ENCODE measurements around the gene SLC6A4. TPM values are rescaled to one million over a fixed set of nuclear protein-coding genes. Genes with fewer than 3 reads are reported as not detected.

SLC6A4 gene
- total and polyA plus RNA-seq, 4 donors: 0.05 to 0.70 TPM; not detected in 2

GRCh38 chr17:30211371-30211770 lies 24.1 kb downstream of the SLC6A4 start (continued):
- TF ChIP-seq JUND (IDR thresholded peaks at IDR 0.05): no peak
- TF ChIP-seq EGR1 (IDR thresholded peaks at IDR 0.05; ENCODE audit: low read depth in 2 of 2): no peak
- TF ChIP-seq RXRA (IDR thresholded peaks at IDR 0.05): no peak
- no peak for TF ChIP-seq HNF4A (conservative IDR thresholded peaks at IDR 0.05)

GRCh38 chr17:30210901-30211300 lies 24.6 kb downstream of the SLC6A4 start:
- no peaks in the 10 kb centered on the region for H3K4me1 ChIP-seq (ENCODE audit: control insufficient read depth in 4 of 4, insufficient read depth in 4 of 4, low read length in 3 of 4)
- H3K9ac ChIP-seq (ENCODE audit: low read depth in 1 of 2, low read length in 2 of 2): no peak overlapping the region
- no peak for TF ChIP-seq CTCF (IDR thresholded peaks at IDR 0.05; ENCODE audit: low read depth, low read length, missing input control)
- TF ChIP-seq RXRA (IDR thresholded peaks at IDR 0.05): no peak
- TF ChIP-seq HNF4G (IDR thresholded peaks at IDR 0.05): no peak
- TF ChIP-seq REST (IDR thresholded peaks at IDR 0.05): no peak
- TF ChIP-seq ZBTB33 (IDR thresholded peaks at IDR 0.05): no peak
- no peak for TF ChIP-seq EGR1 (IDR thresholded peaks at IDR 0.05; ENCODE audit: low read depth in 2 of 2)
- no peak for TF ChIP-seq FOXA2 (IDR thresholded peaks at IDR 0.05)
- no peak for TF ChIP-seq SP1 (IDR thresholded peaks at IDR 0.05)
- TF ChIP-seq RAD21 (IDR thresholded peaks at IDR 0.05): no peak
- no peak for TF ChIP-seq JUND (IDR thresholded peaks at IDR 0.05)
- no peak for TF ChIP-seq NR2F2 (IDR thresholded peaks at IDR 0.05)
- TF ChIP-seq TAF1 (conservative IDR thresholded peaks at IDR 0.05): no peak
- no peaks in the 10 kb centered on the region for H3K27me3 ChIP-seq (ENCODE audit: control insufficient read depth in 4 of 4, insufficient read depth in 4 of 4, low read length in 3 of 4)
- DNase-seq (ENCODE audit: low spot score): no peak
- no peaks in the 10 kb centered on the region for H3K36me3 ChIP-seq (ENCODE audit: control insufficient read depth in 4 of 4, insufficient read depth in 3 of 4, low read depth in 1 of 4, low read length in 3 of 4)
- no peak overlapping the region for H3K4me3 ChIP-seq (ENCODE audit: low read depth in 1 of 3, low read length in 3 of 3)
- no peaks in the 10 kb centered on the region for H3K9me3 ChIP-seq (ENCODE audit: control insufficient read depth in 4 of 4, low read length in 3 of 4)
- no peak overlapping the region for H3K27ac ChIP-seq (ENCODE audit: low read depth in 1 of 2, low read length in 2 of 2)
- 93% methylated on average over 10 of the region's 10 CpGs for WGBS

GRCh38 chr17:30210366-30210765 lies 25.1 kb downstream of the SLC6A4 start:
- 94% methylated on average over 11 of the region's 11 CpGs for WGBS
- no peak for DNase-seq (ENCODE audit: low spot score)
- H3K9me3 ChIP-seq (ENCODE audit: control insufficient read depth in 4 of 4, low read length in 3 of 4): no peaks in the 10 kb centered on the region
- no peaks in the 10 kb centered on the region for H3K36me3 ChIP-seq (ENCODE audit: control insufficient read depth in 4 of 4, insufficient read depth in 3 of 4, low read depth in 1 of 4, low read length in 3 of 4)
- H3K27me3 ChIP-seq (ENCODE audit: control insufficient read depth in 4 of 4, insufficient read depth in 4 of 4, low read length in 3 of 4): no peaks in the 10 kb centered on the region
- no peaks in the 10 kb centered on the region for H3K4me1 ChIP-seq (ENCODE audit: control insufficient read depth in 4 of 4, insufficient read depth in 4 of 4, low read length in 3 of 4)
- no peak overlapping the region for H3K27ac ChIP-seq (ENCODE audit: low read depth in 1 of 2, low read length in 2 of 2)
- H3K9ac ChIP-seq (ENCODE audit: low read depth in 1 of 2, low read length in 2 of 2): no peak overlapping the region
- no peak overlapping the region for H3K4me3 ChIP-seq (ENCODE audit: low read depth in 1 of 3, low read length in 3 of 3)
- TF ChIP-seq FOXA1 (IDR thresholded peaks at IDR 0.05): no peak
- no peak for TF ChIP-seq EGR1 (IDR thresholded peaks at IDR 0.05; ENCODE audit: low read depth in 2 of 2)
- no peak for TF ChIP-seq RAD21 (IDR thresholded peaks at IDR 0.05)
- no peak for TF ChIP-seq HNF4A (conservative IDR thresholded peaks at IDR 0.05)
- TF ChIP-seq MAX (IDR thresholded peaks at IDR 0.05): no peak
- no peak for TF ChIP-seq TAF1 (conservative IDR thresholded peaks at IDR 0.05)
- TF ChIP-seq CTCF (IDR thresholded peaks at IDR 0.05; ENCODE audit: low read depth, low read length, missing input control): no peak
- no peak for TF ChIP-seq NR2F2 (IDR thresholded peaks at IDR 0.05)
- no peak for TF ChIP-seq RXRA (IDR thresholded peaks at IDR 0.05)
- TF ChIP-seq ZBTB33 (IDR thresholded peaks at IDR 0.05): no peak
- no peak for TF ChIP-seq YY1 (IDR thresholded peaks at IDR 0.05)
- TF ChIP-seq FOXA2 (IDR thresholded peaks at IDR 0.05): no peak
- no peak for TF ChIP-seq JUND (IDR thresholded peaks at IDR 0.05)
- no peak for TF ChIP-seq GABPA (IDR thresholded peaks at IDR 0.05 in 1 of 2, conservative IDR thresholded peaks at IDR 0.05 in 1 of 2)
- no peak for TF ChIP-seq HNF4G (IDR thresholded peaks at IDR 0.05)
- TF ChIP-seq SP1 (IDR thresholded peaks at IDR 0.05): no peak

Data from liver (tissue), 9 donors.